Mammary epithelial cell (primary cell): ENCODE results near the gene SF3B3.

Experiments
- CTCF ChIP-seq, 2 donors: IDR thresholded peaks in 1 of 2; conservative IDR thresholded peaks in 1 of 2; 2 replicates each; pipeline ENCODE4 v1.5.1; 2011 to 2012; ENCODE audit warnings: inconsistent platforms in 2 of 2, low read length in 2 of 2, mild to moderate bottlenecking in 2 of 2, control low read depth in 1 of 2, low read depth in 1 of 2; ENCODE audit not compliant: insufficient read depth in 1 of 2; ENCODE audit errors: extremely low read depth in 1 of 2
- EZH2 ChIP-seq: IDR thresholded peaks from 2 replicates; pipeline ENCODE4 v1.6.1; 2012; ENCODE audit warnings: low read length, inconsistent platforms, borderline replicate concordance

- TF ChIP-seq EZH2: no peak
- TF ChIP-seq CTCF (conservative IDR thresholded peaks at IDR 0.05 in 1 of 2, IDR thresholded peaks at IDR 0.05 in 1 of 2; ENCODE audit: extremely low read depth in 1 of 2, insufficient read depth in 1 of 2, low read depth in 1 of 2, low read length in 2 of 2): no peak
Observed at GRCh38 chr16:70590722-70591415, 67.3 kb downstream of the SF3B3 start.
